SK-N-SH (cell line): Measurements from ENCODE around the gene SYNGR3.

Source experiments
- CHD2 ChIP-seq: fragments of 150-350 bp; IDR thresholded peaks from 2 replicates; pipeline ENCODE4 v1.6.1; 2018; ENCODE audit warnings: low read length; ENCODE audit not compliant: partially characterized antibody
- EP300 ChIP-seq, 2 experiments: IDR thresholded peaks; 2 replicates each; pipeline versions ENCODE4 v1.4.0 to v1.6.1; 2012; ENCODE audit warnings: borderline replicate concordance in 1 of 2, low read depth in 1 of 2, low read length in 1 of 2
- EZH2phosphoT487 ChIP-seq: fragments of 200-600 bp; sonication (generic); IDR thresholded peaks from 2 replicates; pipeline ENCODE4 v1.6.1; 2017; ENCODE audit warnings: low read depth, mixed run types, mild to moderate bottlenecking, antibody characterized with exemption, moderate library complexity, borderline replicate concordance
- FOXM1 ChIP-seq: IDR thresholded peaks from 2 replicates; pipeline ENCODE4 v1.4.0; 2012; ENCODE audit warnings: low read depth, mild to moderate bottlenecking
- MXI1 ChIP-seq: IDR thresholded peaks from 2 replicates; pipeline ENCODE4 v1.6.1; 2012; ENCODE audit warnings: mild to moderate bottlenecking, low read depth, low read length, improper control_type of control experiment
- RAD21 ChIP-seq: IDR thresholded peaks from 2 replicates; pipeline ENCODE4 v1.6.1; 2012; ENCODE audit warnings: mild to moderate bottlenecking, low read length
- RXRA ChIP-seq: IDR thresholded peaks from 2 replicates; pipeline ENCODE4 v1.4.0; 2012; ENCODE audit warnings: low read depth, mild to moderate bottlenecking, borderline replicate concordance
- SIN3A ChIP-seq: IDR thresholded peaks from 2 replicates; pipeline ENCODE4 v1.6.1; 2012; ENCODE audit warnings: low read depth, mild to moderate bottlenecking, low read length, moderate library complexity, borderline replicate concordance
- TAF1 ChIP-seq: IDR thresholded peaks from 2 replicates; pipeline ENCODE4 v1.6.1; 2012; ENCODE audit warnings: low read depth, mild to moderate bottlenecking, low read length, moderate library complexity, borderline replicate concordance
- YY1 ChIP-seq: IDR thresholded peaks from 2 replicates; pipeline ENCODE4 v1.4.0; 2012; ENCODE audit warnings: low read depth, mild to moderate bottlenecking
- TF ChIP-seq, protein P1 (sequence below): fragments of 150-350 bp; IDR thresholded peaks from 2 replicates; pipeline ENCODE4 v1.6.1; 2016; ENCODE audit warnings: mild to moderate bottlenecking, low read depth, low read length
- TF ChIP-seq, protein P2 (sequence below): fragments of 200-600 bp; sonication (generic); IDR thresholded peaks from 2 replicates; pipeline ENCODE4 v1.6.1; 2017; ENCODE audit warnings: antibody characterized with exemption, mild to moderate bottlenecking, moderate library complexity
- TF ChIP-seq, protein P3 (sequence below): IDR thresholded peaks from 2 replicates; pipeline ENCODE4 v1.4.0; 2012; ENCODE audit warnings: low read depth, borderline replicate concordance

DNA sequence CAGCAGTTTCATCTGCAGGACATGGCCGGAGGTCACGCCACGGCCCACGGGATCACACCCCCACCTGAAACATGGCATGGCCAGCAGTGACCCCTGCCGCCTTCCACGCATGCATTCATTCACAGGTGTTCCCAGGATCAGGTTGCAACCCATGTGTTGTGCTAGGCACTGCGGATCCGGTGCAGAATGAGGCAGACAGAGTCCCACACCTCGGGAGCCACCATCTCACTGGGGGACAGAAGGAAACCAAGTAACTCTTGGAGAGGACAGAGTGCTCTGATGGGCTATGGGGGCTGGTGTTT lies 42.5 kb upstream of the SYNGR3 start:
- TF ChIP-seq, protein P1, sequence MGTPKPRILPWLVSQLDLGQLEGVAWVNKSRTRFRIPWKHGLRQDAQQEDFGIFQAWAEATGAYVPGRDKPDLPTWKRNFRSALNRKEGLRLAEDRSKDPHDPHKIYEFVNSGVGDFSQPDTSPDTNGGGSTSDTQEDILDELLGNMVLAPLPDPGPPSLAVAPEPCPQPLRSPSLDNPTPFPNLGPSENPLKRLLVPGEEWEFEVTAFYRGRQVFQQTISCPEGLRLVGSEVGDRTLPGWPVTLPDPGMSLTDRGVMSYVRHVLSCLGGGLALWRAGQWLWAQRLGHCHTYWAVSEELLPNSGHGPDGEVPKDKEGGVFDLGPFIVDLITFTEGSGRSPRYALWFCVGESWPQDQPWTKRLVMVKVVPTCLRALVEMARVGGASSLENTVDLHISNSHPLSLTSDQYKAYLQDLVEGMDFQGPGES: no peak
- no peak for TF ChIP-seq TAF1
- TF ChIP-seq, protein P2, sequence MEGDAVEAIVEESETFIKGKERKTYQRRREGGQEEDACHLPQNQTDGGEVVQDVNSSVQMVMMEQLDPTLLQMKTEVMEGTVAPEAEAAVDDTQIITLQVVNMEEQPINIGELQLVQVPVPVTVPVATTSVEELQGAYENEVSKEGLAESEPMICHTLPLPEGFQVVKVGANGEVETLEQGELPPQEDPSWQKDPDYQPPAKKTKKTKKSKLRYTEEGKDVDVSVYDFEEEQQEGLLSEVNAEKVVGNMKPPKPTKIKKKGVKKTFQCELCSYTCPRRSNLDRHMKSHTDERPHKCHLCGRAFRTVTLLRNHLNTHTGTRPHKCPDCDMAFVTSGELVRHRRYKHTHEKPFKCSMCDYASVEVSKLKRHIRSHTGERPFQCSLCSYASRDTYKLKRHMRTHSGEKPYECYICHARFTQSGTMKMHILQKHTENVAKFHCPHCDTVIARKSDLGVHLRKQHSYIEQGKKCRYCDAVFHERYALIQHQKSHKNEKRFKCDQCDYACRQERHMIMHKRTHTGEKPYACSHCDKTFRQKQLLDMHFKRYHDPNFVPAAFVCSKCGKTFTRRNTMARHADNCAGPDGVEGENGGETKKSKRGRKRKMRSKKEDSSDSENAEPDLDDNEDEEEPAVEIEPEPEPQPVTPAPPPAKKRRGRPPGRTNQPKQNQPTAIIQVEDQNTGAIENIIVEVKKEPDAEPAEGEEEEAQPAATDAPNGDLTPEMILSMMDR: no peak
- no peak for TF ChIP-seq FOXM1
- TF ChIP-seq EZH2phosphoT487: no peak
- no peak for TF ChIP-seq EP300 (IDR thresholded peaks at IDR 0.05; ENCODE audit: borderline replicate concordance in 1 of 2, low read depth in 1 of 2, low read length in 1 of 2)
- no peak for TF ChIP-seq SIN3A
- no peak for TF ChIP-seq RAD21
- no peak for TF ChIP-seq YY1
- TF ChIP-seq, protein P3, sequence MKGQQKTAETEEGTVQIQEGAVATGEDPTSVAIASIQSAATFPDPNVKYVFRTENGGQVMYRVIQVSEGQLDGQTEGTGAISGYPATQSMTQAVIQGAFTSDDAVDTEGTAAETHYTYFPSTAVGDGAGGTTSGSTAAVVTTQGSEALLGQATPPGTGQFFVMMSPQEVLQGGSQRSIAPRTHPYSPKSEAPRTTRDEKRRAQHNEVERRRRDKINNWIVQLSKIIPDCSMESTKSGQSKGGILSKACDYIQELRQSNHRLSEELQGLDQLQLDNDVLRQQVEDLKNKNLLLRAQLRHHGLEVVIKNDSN: no peak
- no peak for TF ChIP-seq CHD2
- no peak for TF ChIP-seq RXRA
- no peak for TF ChIP-seq MXI1
